ENCODE measurements around the gene CUBN. TPM values are rescaled to one million over a fixed set of nuclear protein-coding genes. Genes with fewer than 3 reads are reported as not detected.

CUBN gene
- total and polyA plus RNA-seq, 2 of the 13 experiments (the other 11 are each of a cell fraction or from before 2014, with no cell fraction given): 0.27 to 0.32 TPM

GRCh38 chr10:17047908-17048307 is 81.7 kb downstream of the CUBN start:
- no peak for TF ChIP-seq ZNF256 (CRISPR knock-in tag; conservative IDR thresholded peaks at IDR 0.05)
- no peak for TF ChIP-seq NAIF1 (CRISPR knock-in tag; IDR thresholded peaks at IDR 0.05; ENCODE audit: borderline replicate concordance)
- TF ChIP-seq, protein P1, sequence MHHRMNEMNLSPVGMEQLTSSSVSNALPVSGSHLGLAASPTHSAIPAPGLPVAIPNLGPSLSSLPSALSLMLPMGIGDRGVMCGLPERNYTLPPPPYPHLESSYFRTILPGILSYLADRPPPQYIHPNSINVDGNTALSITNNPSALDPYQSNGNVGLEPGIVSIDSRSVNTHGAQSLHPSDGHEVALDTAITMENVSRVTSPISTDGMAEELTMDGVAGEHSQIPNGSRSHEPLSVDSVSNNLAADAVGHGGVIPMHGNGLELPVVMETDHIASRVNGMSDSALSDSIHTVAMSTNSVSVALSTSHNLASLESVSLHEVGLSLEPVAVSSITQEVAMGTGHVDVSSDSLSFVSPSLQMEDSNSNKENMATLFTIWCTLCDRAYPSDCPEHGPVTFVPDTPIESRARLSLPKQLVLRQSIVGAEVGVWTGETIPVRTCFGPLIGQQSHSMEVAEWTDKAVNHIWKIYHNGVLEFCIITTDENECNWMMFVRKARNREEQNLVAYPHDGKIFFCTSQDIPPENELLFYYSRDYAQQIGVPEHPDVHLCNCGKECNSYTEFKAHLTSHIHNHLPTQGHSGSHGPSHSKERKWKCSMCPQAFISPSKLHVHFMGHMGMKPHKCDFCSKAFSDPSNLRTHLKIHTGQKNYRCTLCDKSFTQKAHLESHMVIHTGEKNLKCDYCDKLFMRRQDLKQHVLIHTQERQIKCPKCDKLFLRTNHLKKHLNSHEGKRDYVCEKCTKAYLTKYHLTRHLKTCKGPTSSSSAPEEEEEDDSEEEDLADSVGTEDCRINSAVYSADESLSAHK (CRISPR knock-in tag; IDR thresholded peaks at IDR 0.05; ENCODE audit: borderline replicate concordance): no peak
- TF ChIP-seq CREM (IDR thresholded peaks at IDR 0.05): no peak
- no peak for TF ChIP-seq CREM (CRISPR knock-in tag; IDR thresholded peaks at IDR 0.05)
- TF ChIP-seq, protein P2, sequence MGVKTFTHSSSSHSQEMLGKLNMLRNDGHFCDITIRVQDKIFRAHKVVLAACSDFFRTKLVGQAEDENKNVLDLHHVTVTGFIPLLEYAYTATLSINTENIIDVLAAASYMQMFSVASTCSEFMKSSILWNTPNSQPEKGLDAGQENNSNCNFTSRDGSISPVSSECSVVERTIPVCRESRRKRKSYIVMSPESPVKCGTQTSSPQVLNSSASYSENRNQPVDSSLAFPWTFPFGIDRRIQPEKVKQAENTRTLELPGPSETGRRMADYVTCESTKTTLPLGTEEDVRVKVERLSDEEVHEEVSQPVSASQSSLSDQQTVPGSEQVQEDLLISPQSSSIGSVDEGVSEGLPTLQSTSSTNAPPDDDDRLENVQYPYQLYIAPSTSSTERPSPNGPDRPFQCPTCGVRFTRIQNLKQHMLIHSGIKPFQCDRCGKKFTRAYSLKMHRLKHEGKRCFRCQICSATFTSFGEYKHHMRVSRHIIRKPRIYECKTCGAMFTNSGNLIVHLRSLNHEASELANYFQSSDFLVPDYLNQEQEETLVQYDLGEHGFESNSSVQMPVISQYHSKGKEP (CRISPR knock-in tag; IDR thresholded peaks at IDR 0.05): no peak
- Histone ChIP-seq H3K4me2 (ENCODE audit: low read depth, low read length) (no peak overlapping the region), H3K36me3 (replicated peaks in 1 of 2; ENCODE audit: control insufficient read depth in 1 of 2, insufficient read depth in 2 of 2, low read length in 2 of 2) (no peaks in the 10 kb centered on the region), H2AFZ (ENCODE audit: low read length) (no peak overlapping the region), H3K4me3 (replicated peaks in 1 of 3; ENCODE audit: insufficient read depth in 1 of 3, low read depth in 2 of 3, low read length in 3 of 3) (no peak overlapping the region), H4K20me1 (ENCODE audit: insufficient read depth, low read length) (no peaks in the 10 kb centered on the region), H3K9me3 (ENCODE audit: low read length) (no peaks in the 10 kb centered on the region), H3K27ac (ENCODE audit: extremely low read length, insufficient read depth, low read length) (no peak overlapping the region), H3K9ac (ENCODE audit: insufficient read depth, low read depth, low read length) (no peak overlapping the region), H3K4me1 (ENCODE audit: insufficient read depth, low read length) (no peaks in the 10 kb centered on the region), H3K27me3 (ENCODE audit: control insufficient read depth in 1 of 2, insufficient read depth in 2 of 2, low read length in 2 of 2) (no peaks in the 10 kb centered on the region), H3K79me2 (ENCODE audit: insufficient read depth, low read length) (no peaks in the 10 kb centered on the region)
- ATAC-seq (no peak), DNase-seq (ENCODE audit: low spot score) (no peak), FAIRE-seq (no peak)
- 28% methylated on average over 3 of the region's 3 CpGs for WGBS (ENCODE audit: low lambda C conversion rate)
- intact Hi-C loops (cut with micrococcal nuclease; ENCODE audit: unreplicated experiment) (no loop called here), in situ Hi-C loops (cut with HindIII; ENCODE audit: extremely low pct_ligation_motif_present, low pct_unique_long_range_greater_than_20kb) (no loop called here)
- BruUV-seq (replicated peaks): no TSS peak
- CTCF ChIA-PET (ENCODE audit: low intra/inter-chr PET ratio, low total read pairs): no interaction called here
- POLR2A ChIA-PET: no interaction called here
